Measurements from ENCODE around the gene DUSP8. TPM values are rescaled to one million over a fixed set of nuclear protein-coding genes. Genes with fewer than 3 reads are reported as not detected.
A peak's percentile ranks its signal among the peaks of the same experiment; 100 is the strongest.

DUSP8 gene
- total and polyA plus RNA-seq, 2 of the 8 experiments (the other 6 are each of a cell fraction or from before 2014, with no cell fraction given): 2.8 to 3.6 TPM

DNA sequence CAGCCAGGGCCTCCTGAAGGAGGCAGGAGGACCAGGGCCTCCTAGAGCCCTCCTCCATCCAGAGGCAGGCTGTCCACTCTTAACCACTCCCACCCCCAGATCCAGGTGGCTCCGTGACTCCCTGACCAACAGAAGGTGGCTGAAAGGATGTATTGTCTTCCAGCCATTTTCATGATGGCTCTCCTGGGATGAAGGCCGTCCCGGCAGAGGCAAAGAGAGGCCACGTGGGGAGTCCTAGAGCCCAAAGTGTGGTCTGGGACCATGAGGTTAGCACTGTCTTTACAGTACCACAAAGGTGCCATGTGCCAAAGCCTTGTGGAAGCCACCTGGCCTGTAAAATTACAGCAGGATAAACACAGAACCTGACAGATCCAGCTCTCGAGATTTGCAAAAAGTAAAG lies 42.3 kb downstream of the DUSP8 start:
- H3K4me2 ChIP-seq (ENCODE audit: insufficient read depth in 1 of 2, low read depth in 2 of 2, low read length in 2 of 2): no peak overlapping the region
- CTCF ChIA-PET (ENCODE audit: partially characterized antibody): interaction anchor here (0.8 kb wide), 1 partner anchor 9 kb away, joined by 3 read pairs; no protein-coding TSS in a partner anchor
- no peak overlapping the region for H2AK5ac ChIP-seq (ENCODE audit: low read depth, low read length)
- no peak overlapping the region for H4K8ac ChIP-seq (ENCODE audit: extremely low read depth, insufficient read depth, low read length)
- peaks cover 28% of the 10 kb centered on the region for H3K79me1 ChIP-seq (ENCODE audit: low read depth, low read length)
- FAIRE-seq: no peak
- POLR2A ChIA-PET (ENCODE audit: partially characterized antibody): no interaction called here
- no peak overlapping the region for H3K4ac ChIP-seq (replicated peaks; ENCODE audit: insufficient read length, low read depth, low read length)
- H2BK20ac ChIP-seq (ENCODE audit: low read length): no peak overlapping the region
- H3K18ac ChIP-seq (ENCODE audit: extremely low read depth, low read length): no peak overlapping the region
- H4K20me1 ChIP-seq (replicated peaks in 1 of 2; ENCODE audit: control insufficient read depth in 1 of 2, insufficient read depth in 2 of 2, low read length in 2 of 2): peaks cover 2 to 8% of the 10 kb centered on the region in 2 experiments
- H3K14ac ChIP-seq (ENCODE audit: insufficient read length): no peak overlapping the region
- H3K56ac ChIP-seq (replicated peaks; ENCODE audit: insufficient read length, low read depth, low read length): no peak overlapping the region
- H4K91ac ChIP-seq (replicated peaks; ENCODE audit: insufficient read length, low read length): no peak overlapping the region
- H3K4me3 ChIP-seq (ENCODE audit: extremely low read depth in 1 of 4, insufficient read depth in 2 of 4, low read depth in 3 of 4, low read length in 4 of 4): no peak overlapping the region
- H3K4me1 ChIP-seq (replicated peaks in 1 of 4; ENCODE audit: control insufficient read depth in 3 of 4, insufficient read depth in 4 of 4, low read length in 3 of 4): peaks cover 0 to 2% (median 0%) of the 10 kb centered on the region in 4 experiments; a peak in 1 of 7 replicates
- H3K9me3 ChIP-seq (ENCODE audit: insufficient read depth in 2 of 2, low read depth in 1 of 2, low read length in 1 of 2): no peaks in the 10 kb centered on the region
- 91% methylated on average over 5 of the region's 5 CpGs; no CpG with 5 or more reads in 1 of the 2 experiments for WGBS, 2 experiments (ENCODE audit: extremely low coverage in 1 of 2, insufficient coverage in 1 of 2, insufficient read length in 1 of 2, insufficient replicate concordance in 2 of 2, low coverage in 1 of 2, low lambda C conversion rate in 2 of 2, missing lambda C conversion rate in 1 of 2)
- TF ChIP-seq, protein P1, sequence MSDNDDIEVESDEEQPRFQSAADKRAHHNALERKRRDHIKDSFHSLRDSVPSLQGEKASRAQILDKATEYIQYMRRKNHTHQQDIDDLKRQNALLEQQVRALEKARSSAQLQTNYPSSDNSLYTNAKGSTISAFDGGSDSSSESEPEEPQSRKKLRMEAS (IDR thresholded peaks at IDR 0.05): peak; percentile 66
- TF ChIP-seq KDM1A (IDR thresholded peaks at IDR 0.05; ENCODE audit: borderline replicate concordance, low read length) (no peak), TAF1 (IDR thresholded peaks at IDR 0.05; ENCODE audit: low read depth, low read length) (no peak)
- TF ChIP-seq, protein P2, sequence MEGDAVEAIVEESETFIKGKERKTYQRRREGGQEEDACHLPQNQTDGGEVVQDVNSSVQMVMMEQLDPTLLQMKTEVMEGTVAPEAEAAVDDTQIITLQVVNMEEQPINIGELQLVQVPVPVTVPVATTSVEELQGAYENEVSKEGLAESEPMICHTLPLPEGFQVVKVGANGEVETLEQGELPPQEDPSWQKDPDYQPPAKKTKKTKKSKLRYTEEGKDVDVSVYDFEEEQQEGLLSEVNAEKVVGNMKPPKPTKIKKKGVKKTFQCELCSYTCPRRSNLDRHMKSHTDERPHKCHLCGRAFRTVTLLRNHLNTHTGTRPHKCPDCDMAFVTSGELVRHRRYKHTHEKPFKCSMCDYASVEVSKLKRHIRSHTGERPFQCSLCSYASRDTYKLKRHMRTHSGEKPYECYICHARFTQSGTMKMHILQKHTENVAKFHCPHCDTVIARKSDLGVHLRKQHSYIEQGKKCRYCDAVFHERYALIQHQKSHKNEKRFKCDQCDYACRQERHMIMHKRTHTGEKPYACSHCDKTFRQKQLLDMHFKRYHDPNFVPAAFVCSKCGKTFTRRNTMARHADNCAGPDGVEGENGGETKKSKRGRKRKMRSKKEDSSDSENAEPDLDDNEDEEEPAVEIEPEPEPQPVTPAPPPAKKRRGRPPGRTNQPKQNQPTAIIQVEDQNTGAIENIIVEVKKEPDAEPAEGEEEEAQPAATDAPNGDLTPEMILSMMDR (IDR thresholded peaks at IDR 0.05; ENCODE audit: control extremely low read depth in 1 of 3, insufficient read depth in 1 of 3, low read depth in 1 of 3, low read length in 3 of 3): peak in 1 of 3 experiments; percentile 10; a peak in 1 of 4 replicates
- no peak overlapping the region for H3K9ac ChIP-seq (replicated peaks in 1 of 4; ENCODE audit: extremely low read depth in 1 of 4, low read depth in 3 of 4, low read length in 3 of 4)
- no peak overlapping the region for H2BK15ac ChIP-seq (ENCODE audit: low read length)
- no peak for DNase-seq (ENCODE audit: low read depth in 1 of 2, low spot score in 2 of 2)
- H3K79me2 ChIP-seq (ENCODE audit: control insufficient read depth in 1 of 2, insufficient read depth in 2 of 2, low read length in 2 of 2): peaks cover 0 to 48% of the 10 kb centered on the region in 2 experiments; a peak in 1 of 4 replicates
- no peak overlapping the region for H2BK120ac ChIP-seq (replicated peaks; ENCODE audit: low read depth, low read length)
- no peaks in the 10 kb centered on the region for H3K23me2 ChIP-seq (ENCODE audit: low read depth, low read length)
- H4K5ac ChIP-seq (ENCODE audit: insufficient read length, low read depth, low read length): no peak overlapping the region
- no peak overlapping the region for H2BK12ac ChIP-seq (ENCODE audit: low read depth, low read length)
- H3K23ac ChIP-seq (ENCODE audit: insufficient read length): no peak overlapping the region
- no peaks in the 10 kb centered on the region for H3K36me3 ChIP-seq (ENCODE audit: control insufficient read depth in 2 of 4, insufficient read depth in 4 of 4, low read length in 3 of 4)
- no peak overlapping the region for H2AFZ ChIP-seq (ENCODE audit: low read length)
- no peaks in the 10 kb centered on the region for H3K27me3 ChIP-seq (replicated peaks in 1 of 4; ENCODE audit: control insufficient read depth in 3 of 4, extremely low read depth in 1 of 4, insufficient read depth in 3 of 4, low read length in 3 of 4)
- no peak overlapping the region for H3K27ac ChIP-seq (ENCODE audit: low read depth, low read length)
- H2BK5ac ChIP-seq (ENCODE audit: low read depth, low read length): no peak overlapping the region
